GM10248 (cell line): ENCODE results near the gene SFTA2.

Source experiments
- CTCF ChIA-PET: fragments of 300-600 bp; sonication (Branson Sonifier 250); formaldehyde crosslinking; extraction: SDS; loops from one replicate; lab custom pipeline; 2021; ENCODE audit warnings: antibody characterized with exemption; lab: Yijun Ruan, JAX
- POLR2A ChIA-PET: fragments of 350-650 bp; sonication (Branson Sonifier 250); formaldehyde crosslinking; extraction: SDS; loops from one replicate; lab custom pipeline; 2020; ENCODE audit warnings: antibody characterized with exemption; lab: Yijun Ruan, JAX
- DNase-seq: peaks from one replicate; pipeline ENCODE4 v3.0.0; 2012; ENCODE audit errors: extremely low spot score
- TF ChIP-seq, protein P1 (sequence below): IDR thresholded peaks from 2 replicates; pipeline ENCODE4 v1.5.1; 2012; ENCODE audit warnings: mild to moderate bottlenecking, low read depth; ENCODE audit errors: extremely low read depth, missing control alignments, control extremely low read depth

SFTA2 gene

DNA sequence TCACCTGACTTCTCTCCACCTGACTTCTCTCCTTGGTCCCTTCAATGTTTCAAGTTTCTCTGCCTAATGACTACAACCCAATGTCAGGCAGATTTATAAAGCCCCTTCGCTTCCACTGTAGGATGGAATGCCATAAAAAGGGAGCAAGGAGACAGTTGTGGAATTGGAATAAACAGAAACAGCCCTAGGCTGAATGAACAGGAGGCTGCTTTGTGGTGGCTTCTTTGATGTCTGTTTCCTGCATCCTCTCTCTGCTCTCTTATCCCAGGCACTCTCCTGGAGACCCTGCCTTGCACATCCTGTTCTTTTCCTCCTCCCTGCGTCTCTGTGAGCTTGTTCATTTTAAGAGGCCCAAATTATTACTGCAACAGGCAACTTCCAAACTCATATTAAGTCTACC lies 25.7 kb upstream of the SFTA2 start:
- no peak for DNase-seq
- CTCF ChIA-PET, result interaction anchor here (2.6 kb wide), 1 partner anchor 278 kb away, joined by 5 read pairs; no protein-coding TSS in a partner anchor
- POLR2A ChIA-PET, result no interaction called here
- TF ChIP-seq, protein P1, sequence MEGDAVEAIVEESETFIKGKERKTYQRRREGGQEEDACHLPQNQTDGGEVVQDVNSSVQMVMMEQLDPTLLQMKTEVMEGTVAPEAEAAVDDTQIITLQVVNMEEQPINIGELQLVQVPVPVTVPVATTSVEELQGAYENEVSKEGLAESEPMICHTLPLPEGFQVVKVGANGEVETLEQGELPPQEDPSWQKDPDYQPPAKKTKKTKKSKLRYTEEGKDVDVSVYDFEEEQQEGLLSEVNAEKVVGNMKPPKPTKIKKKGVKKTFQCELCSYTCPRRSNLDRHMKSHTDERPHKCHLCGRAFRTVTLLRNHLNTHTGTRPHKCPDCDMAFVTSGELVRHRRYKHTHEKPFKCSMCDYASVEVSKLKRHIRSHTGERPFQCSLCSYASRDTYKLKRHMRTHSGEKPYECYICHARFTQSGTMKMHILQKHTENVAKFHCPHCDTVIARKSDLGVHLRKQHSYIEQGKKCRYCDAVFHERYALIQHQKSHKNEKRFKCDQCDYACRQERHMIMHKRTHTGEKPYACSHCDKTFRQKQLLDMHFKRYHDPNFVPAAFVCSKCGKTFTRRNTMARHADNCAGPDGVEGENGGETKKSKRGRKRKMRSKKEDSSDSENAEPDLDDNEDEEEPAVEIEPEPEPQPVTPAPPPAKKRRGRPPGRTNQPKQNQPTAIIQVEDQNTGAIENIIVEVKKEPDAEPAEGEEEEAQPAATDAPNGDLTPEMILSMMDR, result no peak

DNA sequence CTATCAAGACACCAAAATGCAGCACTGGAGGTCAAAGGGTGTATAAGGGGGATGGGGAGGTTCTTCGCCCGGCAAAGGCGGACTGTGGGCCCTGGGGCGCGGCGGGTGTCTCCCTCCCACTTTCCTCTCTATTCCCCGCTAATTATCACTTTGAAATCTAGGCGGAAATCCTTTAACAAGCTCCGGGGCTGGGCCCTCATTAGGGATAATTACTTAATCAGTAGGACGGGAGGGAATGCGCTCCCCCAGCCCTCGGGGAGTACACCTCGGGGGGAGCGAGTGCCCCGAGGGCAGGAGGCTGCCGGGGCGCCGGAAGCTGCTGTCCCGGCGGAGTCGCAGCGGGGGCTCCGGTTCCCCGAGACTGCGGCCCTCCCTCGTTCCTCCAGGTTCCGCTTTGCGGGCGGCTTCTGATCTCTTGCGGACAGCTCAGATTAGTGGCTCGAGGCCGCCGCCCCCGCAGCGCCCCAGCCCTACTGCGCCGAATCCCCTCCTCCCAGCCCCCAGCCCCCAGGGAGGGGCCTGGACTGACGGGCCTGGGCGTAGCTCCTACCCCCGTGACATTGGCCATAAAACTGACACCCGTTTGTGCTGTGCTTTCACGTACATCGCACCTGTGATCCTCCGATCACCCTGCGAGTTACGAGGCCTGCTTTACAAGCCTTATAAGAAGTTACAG lies 23.5 kb upstream of the SFTA2 start:
- POLR2A ChIA-PET, result no interaction called here
- CTCF ChIA-PET, result interaction anchor here (1.0 to 2.6 kb wide), 5 partner anchors 11 to 276 kb away, joined by 3 to 6 read pairs (median 4); no protein-coding TSS in a partner anchor
- DNase-seq, result peak; percentile 82
- TF ChIP-seq, protein P1, result no peak

DNA sequence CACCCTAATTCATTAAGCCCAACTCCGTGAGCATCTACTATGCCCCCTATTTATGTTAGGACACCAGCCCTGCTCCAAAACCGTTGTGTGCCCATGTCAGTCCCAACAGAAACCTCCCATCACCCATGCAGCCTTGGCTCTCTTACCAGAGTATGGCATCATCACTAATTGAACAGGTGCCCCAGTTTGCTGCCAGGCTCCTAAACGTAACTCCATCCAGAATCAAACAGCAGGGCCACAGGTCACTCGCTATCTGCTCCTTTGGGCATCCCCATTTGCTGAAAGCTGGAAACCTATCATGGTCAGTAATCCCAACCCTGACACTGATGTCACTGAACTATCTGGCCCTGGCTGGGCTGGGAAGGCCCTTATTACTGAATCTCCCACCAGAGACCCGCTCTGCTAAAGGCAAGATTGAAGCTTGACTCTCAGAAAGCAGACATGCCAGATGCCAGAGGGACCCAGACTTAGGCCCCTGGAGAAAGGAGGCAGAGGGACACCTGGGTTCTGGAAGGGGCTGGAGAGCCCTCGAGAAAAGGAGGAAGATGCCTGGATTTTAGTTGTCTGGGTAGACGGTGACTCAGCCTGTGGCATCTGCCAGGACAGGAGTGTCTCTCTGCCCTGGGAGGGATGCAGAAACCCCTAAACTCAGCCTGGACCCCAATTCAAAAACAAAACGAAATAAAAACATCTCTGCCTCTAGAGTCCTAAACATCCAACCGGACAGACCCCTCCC lies 22.8 kb upstream of the SFTA2 start:
- POLR2A ChIA-PET, result no interaction called here
- TF ChIP-seq, protein P1, result no peak
- no peak for DNase-seq
- CTCF ChIA-PET, result interaction anchor here (1.0 to 1.4 kb wide), 3 partner anchors 12 to 132 kb away, joined by 3 to 6 read pairs (median 4); no protein-coding TSS in a partner anchor

DNA sequence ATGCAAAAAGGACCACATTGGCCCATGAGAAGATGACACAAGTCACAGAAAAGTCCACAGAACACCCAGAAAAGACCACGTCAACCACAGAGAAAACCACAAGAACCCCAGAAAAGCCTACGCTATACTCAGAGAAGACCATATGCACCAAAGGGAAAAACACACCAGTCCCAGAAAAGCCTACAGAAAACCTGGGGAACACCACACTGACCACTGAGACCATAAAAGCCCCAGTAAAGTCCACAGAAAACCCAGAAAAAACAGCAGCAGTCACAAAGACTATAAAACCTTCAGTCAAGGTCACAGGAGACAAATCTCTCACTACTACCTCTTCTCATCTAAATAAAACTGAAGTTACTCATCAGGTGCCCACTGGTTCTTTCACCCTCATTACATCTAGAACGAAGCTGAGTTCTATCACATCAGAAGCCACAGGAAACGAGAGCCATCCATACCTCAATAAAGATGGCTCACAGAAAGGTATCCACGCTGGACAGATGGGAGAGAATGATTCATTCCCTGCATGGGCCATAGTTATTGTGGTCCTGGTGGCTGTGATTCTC lies 20.0 kb upstream of the SFTA2 start:
- no peak for DNase-seq
- CTCF ChIA-PET, result interaction anchor here (1.1 kb wide), 1 partner anchor 135 kb away, joined by 4 read pairs; no protein-coding TSS in a partner anchor
- POLR2A ChIA-PET, result no interaction called here
- TF ChIP-seq, protein P1, result no peak

DNA sequence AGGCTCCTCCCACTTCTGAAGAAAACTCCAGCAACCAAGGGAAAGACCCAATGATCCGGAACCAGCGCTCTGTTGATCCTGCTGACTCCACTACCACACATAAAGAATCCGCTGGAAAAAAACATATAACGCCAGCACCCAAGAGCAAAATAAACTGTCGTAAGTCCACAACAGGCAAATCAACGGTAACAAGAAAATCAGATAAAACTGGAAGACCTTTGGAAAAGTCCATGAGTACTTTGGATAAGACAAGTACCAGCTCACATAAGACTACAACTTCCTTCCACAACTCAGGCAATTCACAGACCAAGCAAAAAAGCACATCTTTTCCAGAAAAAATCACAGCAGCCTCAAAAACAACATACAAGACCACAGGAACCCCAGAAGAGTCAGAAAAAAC lies 16.8 kb upstream of the SFTA2 start:
- POLR2A ChIA-PET, result no interaction called here
- no peak for DNase-seq
- CTCF ChIA-PET, result interaction anchor here (1.6 kb wide), 1 partner anchor 131 kb away, joined by 4 read pairs; no protein-coding TSS in a partner anchor
- TF ChIP-seq, protein P1, result no peak

DNA sequence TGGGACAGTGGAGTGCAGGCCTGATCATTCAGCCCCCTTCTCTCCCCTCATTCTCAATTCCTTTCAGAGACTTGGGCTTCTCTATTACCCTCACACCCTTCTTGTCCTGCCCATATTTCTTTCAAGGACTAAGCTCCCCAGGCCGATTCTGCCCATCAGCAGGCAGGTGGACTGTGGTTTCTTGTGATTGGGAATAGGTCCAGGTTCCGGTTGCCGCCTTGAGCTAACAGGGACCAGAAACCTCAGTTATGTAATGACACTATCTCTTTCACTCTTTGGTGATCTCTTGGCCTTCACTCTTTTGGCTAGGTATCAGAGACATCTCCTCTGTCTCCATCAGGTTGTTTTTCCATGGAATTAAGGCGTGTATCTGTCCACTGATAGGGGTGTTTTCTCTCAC lies 15.3 kb upstream of the SFTA2 start:
- TF ChIP-seq, protein P1, result no peak
- DNase-seq, result no peak
- ChIA-PET CTCF (interaction anchor here (1.0 to 2.1 kb wide), 6 partner anchors 21 to 140 kb away, joined by 3 to 6 read pairs (median 4); no protein-coding TSS in a partner anchor), POLR2A (no interaction called here)
